Epithelial cell of prostate (primary cell): ENCODE results near the gene ADD3.
A peak's percentile ranks its signal among the peaks of the same experiment; 100 is the strongest.
"Not testable (repeated sequence)": the region's sequence is repeated elsewhere in the genome, so short reads cannot be mapped to it uniquely, and the experiment has no call there.

Experiments used
- DNase-seq: peaks from one replicate; pipeline ENCODE4 v3.0.0-alpha.2; 2011; ENCODE audit warnings: low read depth, low spot score
- H3K27ac ChIP-seq: fragments of 450-650 bp; 2 replicates; pipeline ENCODE4 v1.5.1; 2017; ENCODE audit warnings: mild to moderate bottlenecking

ADD3 gene

DNA sequence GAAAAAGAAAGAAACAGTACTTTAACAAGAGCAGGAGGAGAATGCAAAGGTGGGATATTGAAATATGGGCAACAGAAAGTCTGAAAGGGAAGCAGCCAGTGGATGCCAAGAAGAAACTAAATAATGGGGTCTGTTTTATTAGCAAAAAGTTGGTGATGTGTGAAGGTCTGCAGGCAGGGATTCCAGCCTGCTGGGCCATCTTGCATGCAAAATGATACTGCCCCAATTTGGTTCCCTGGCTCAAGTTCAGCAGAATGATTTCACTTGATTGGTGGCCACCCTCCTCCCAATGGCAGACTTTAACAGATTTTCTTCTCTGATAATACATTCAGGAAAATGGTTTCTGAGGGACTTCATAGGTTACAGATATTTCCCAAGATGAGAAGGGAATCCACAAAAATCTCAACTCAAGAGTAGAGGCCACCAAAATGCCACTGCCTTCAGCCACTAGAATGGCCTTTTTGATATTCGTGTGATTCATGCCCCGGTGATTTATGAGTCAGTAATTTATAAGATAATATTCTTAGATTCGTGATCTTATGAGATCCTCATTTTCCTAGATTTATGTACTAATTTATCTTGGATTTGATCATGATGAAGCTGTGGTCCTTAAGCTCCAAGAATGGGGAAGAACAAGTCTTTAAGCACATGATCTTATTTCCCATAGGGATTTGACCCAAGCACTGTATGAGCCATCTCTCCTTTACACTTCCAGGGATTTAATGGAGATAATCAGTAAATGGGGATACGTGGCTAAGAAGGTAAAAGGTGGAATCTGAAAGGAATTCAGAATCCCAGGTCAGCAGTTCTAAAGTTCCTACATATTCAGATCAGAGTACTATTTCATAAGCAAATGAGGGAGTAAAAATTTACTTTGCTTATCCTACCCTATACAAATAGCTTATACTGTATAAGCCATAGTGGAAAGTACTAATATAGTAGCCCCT lies 32.3 kb upstream of the ADD3 start:
- no peak for DNase-seq
- no peak overlapping the region for H3K27ac ChIP-seq

DNA sequence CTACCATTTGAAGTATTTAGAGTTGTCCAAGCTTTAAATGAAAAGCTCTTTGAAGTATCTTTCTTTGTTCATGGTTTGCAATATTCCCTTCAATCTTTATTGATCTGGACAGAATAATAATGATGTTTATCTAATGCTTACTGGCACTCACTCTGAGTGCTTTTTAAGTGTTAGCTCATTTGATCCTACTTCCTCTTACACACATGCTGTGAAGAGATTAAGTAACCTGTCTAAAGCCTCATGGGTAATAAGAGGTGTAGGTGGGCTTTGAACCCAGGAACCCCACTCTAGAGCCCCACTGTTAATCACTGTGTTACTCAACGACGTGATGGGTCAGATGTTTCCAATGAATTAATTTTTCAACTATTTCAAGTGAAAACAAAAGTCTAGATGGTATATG lies 31.1 kb upstream of the ADD3 start:
- H3K27ac ChIP-seq, result no peak overlapping the region
- DNase-seq, result no peak

DNA sequence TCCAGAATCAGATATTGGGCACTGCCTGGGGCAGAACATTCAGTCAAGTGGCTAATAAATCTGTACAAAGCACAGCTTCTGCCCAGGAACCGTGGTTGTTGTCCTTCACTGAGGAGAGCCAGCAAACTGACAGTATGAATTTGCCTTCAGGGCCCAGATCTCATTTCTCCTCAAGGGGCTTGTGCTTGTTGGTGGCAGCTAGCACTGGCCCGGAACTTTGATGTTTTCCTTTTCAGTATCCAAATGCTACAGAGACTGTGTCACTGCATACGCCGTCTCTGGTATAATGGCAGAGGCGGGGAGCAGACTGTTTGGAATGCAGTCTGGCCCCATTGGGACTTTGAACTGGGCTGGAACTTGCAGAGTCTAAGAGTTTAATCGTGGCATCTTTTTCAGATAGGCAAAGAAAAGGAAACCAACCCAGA lies 30.4 kb upstream of the ADD3 start:
- no peak overlapping the region for H3K27ac ChIP-seq
- no peak for DNase-seq

GRCh38 chr10:109978481-109978880 lies 29.3 kb upstream of the ADD3 start:
- H3K27ac ChIP-seq, result no peak overlapping the region
- no peak for DNase-seq

DNA sequence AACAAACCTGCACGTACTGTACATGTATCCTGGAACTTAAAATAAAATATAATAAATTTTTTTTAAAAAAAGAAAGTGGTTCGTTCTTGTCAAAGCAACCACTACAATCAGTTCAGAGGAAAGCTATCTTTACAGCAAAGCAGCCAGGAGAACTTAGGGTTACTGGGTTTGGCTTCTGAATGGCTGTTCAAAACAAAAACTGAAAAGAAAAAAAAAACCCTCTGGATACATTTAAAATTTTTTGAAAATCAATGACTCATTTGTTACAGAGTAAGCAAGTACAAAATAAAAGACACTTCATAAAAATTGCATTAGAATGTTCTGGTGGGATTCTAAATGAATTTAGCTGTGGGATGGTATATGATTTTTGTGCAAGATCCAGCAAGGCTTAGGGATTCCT lies 28.6 kb upstream of the ADD3 start:
- no peak for DNase-seq
- H3K27ac ChIP-seq, result no peak overlapping the region

GRCh38 chr10:109981650-109982049 lies 26.1 kb upstream of the ADD3 start:
- no peak overlapping the region for H3K27ac ChIP-seq
- no peak for DNase-seq

DNA sequence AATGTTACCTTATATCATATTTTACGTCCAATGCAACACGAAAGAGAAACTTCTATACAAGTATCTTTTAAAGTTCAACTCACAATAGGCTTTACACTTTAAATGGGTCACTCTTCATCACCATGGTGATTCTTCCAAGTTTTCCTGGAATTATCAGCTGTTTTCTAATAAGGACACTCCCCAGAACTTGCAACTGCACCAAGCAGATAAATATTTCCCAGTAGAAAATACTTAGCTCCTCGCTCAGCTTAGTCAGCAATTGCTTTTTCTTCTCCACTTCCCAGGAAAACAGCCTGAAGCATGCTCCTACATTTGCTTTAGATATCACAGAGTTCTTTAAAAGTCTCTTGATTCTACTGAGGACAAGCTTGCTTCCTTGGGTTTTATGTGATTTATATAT lies 25.7 kb upstream of the ADD3 start:
- no peak for DNase-seq
- H3K27ac ChIP-seq, result no peak overlapping the region

DNA sequence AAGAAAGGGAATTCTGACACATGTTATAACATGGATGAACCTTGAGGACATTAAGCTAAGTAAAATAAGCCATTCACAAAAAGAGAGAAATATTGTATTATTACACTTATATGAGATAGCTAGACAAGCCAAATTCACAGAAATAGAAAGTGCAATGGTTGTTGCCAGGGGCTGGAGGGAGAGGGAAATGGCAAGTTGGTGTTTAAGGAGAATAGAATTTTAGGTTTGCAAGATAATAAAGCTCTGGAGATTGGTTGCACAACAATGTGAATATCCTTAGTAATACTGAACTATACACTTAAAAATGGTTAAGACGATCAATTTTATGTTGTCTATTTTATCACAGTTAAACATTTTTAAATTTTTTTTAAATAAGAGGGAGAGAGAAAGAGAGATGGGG lies 25.0 kb upstream of the ADD3 start:
- no peak overlapping the region for H3K27ac ChIP-seq
- no peak for DNase-seq

- no peak for DNase-seq
- no peak overlapping the region for H3K27ac ChIP-seq
These were observed 23.8 kb upstream of the ADD3 start for GRCh38 chr10:109984013-109984412.

DNA sequence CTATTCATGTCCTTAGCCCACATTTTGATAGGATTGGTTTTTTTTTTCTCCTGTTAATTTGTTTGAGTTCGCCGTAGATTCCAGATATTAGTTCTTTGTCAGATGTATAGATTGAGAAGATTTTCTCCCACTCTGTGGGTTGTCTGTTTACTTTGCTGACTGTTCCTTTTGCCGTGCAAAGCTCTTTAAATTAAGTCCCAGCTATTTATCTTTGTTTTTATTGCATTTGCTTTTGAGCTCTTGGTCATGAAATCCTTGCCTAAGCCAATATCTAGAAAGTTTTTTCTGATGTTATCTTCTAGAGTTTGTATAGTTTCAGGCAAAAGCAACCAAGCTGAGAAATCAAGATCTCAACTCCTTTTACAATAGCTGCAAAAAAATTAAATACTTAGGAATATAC lies 22.0 kb upstream of the ADD3 start:
- not testable (repeated sequence) for DNase-seq, H3K27ac ChIP-seq

DNA sequence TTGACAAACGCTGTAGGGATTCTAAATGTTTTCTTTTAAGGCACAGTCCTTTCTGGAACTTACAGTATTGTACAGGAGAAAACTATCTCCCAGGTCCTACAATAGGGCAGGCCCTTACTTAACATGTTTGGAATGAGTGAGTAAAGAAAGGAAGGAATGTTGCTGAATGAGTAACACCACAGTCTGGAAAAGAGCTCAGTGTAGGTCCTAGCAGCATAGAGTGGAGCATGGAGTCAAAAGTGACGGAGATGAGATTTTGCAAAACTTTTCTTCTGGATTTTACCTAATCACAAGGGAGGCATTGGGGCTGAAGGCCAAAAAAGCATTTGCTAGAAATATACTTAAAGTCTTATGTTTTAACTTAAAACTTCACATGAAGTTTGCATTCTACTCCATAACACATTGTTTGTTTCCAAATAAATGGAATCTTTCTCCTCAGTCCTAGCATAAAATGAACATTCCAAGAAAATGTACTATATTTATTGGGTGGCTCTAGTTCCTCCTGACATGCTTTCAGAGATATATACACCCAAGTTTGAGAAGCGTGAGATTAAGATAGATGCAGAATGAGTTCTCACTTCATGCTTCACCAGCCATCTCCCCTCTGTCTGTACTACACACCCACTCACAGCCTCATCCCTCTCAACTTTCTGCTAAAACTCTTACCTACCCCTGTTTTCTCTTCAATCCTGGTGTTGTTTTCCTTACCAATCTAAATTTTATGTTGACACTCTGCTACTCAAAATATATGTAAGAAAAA lies 20.2 kb upstream of the ADD3 start:
- peak overlapping the region; percentile 44 for H3K27ac ChIP-seq
- DNase-seq, result no peak

GRCh38 chr10:109988212-109988596 lies 19.6 kb upstream of the ADD3 start:
- no peak overlapping the region for H3K27ac ChIP-seq

GRCh38 chr10:109991266-109991855 lies 16.4 kb upstream of the ADD3 start:
- no peak overlapping the region for H3K27ac ChIP-seq
- no peak for DNase-seq

More at GRCh38 chr10:109988212-109988596, 19.6 kb upstream of the ADD3 start:
- no peak for DNase-seq

DNA sequence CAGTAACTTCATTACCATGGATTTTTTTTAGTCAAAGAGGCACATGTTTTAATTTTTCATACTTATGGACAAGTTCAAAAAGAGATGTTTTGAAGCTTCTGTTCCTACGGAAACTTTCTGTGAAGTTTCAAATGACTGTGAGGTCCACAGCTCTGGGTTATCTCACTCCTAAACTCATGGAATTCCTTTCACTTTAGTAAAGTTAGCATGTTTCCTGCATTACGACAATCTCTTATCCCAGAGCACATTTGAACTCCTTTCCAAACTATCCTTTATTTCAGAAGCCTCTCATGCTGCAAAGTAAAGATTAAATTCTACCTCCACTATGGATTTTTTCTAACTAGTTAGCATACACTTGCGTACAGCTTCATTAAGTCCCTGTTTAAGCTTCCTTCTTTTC lies 15.3 kb upstream of the ADD3 start:
- no peak for DNase-seq
- H3K27ac ChIP-seq, result no peak overlapping the region

GRCh38 chr10:109993551-109994330 lies 14.0 kb upstream of the ADD3 start:
- no peak for DNase-seq
- H3K27ac ChIP-seq, result no peak overlapping the region

GRCh38 chr10:109994711-109995577 lies 12.8 kb upstream of the ADD3 start:
- no peak overlapping the region for H3K27ac ChIP-seq
- no peak for DNase-seq

- peak overlapping the region; percentile 27 for H3K27ac ChIP-seq
- no peak for DNase-seq
These were observed 12.2 kb upstream of the ADD3 start for GRCh38 chr10:109995595-109995994.

DNA sequence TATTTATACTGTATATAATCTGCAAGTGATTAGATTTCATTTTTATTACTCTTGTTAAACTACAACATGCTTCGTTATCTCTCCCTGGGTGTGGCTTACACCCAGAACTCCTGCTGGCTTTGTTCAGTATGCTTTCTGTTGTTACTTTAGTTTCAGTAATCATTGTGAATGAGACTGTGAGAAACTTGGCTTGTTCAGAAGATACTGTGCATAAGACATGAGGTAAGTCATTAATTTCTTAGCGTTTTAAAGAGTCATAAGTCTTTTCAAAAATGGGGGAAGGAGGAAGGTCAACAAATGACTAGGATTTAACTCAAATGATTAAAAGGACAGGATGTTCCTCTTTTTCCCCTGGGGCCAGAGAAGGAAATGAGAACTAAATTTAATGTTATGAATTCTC lies 11.6 kb upstream of the ADD3 start:
- no peak for DNase-seq
- peak overlapping the region; percentile 27 for H3K27ac ChIP-seq

DNA sequence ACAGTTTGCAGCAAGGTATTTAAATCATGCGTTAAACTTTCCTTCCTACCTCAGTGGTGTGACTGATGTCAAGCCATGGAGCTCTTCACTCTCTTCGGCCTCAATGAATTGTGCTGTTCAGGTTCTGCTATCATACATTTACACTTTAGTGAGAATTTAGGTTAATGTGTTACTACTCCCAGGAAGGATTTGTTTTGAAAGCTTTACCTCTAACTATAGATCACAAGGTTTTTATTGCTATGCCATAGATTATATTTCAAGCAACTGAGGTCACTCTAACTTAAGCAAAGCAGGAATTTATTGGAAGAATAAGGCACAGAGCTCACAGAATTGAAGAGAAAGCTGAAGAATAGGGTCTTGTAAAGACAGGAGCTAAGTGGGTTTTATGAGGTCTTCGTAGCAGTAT lies 11.0 kb upstream of the ADD3 start:
- peak overlapping the region; percentile 27 for H3K27ac ChIP-seq
- DNase-seq, result no peak
